ENCODE data around the gene HMX3. TPM values are rescaled to one million over a fixed set of nuclear protein-coding genes. Genes with fewer than 3 reads are reported as not detected.
A peak's percentile ranks its signal among the peaks of the same experiment; 100 is the strongest.

Gene HMX3
- total RNA-seq, 1 experiment from 2014 or later = not detected

DNA sequence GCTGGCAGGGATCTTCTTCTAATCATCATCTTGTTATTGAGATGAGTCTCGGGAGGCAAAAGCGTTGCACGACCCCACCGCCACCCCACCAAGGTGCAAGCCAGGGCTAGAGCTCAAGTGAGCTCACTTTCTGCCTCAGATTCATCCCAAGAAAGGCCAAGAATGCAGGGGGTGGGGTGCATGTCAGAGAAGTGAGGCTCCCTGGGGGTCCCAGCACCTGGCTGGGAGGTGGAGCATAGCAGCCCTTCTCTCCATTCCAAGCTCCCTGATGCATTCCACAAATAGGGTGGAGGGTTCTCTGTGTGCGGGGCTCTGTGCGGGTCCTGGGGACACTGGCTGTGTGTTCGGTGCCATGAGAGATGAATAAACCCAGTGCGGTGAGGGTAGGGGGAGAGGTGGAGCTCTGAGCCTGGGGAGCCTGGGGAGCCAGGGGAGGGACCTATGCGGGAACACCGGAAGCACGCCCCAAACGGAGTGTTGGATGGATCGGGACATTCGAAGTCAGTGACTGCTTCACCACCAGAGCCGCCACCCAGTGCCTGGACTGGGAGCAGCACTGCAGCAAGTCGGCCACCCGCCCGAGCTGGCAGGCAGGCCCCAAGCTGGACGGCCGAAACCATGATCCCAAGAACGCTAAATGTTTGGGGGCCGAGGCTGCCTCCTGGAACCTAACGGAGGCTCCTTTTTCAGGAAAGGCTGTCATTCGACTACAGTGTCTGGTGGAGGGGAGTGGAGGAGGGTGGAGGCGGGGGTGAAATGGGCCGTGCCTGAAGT, 17.9 kb upstream of the HMX3 start:
- no CpG with 5 or more reads among the region's 26 CpGs for WGBS (ENCODE audit: extremely low coverage, insufficient read length, low lambda C conversion rate)
- H3K79me1 ChIP-seq (ENCODE audit: insufficient read depth, low read depth, low read length, poor library complexity, severe bottlenecking) = no peaks in the 10 kb centered on the region
- H4K91ac ChIP-seq (ENCODE audit: insufficient read length, low read depth, low read length) = no peak overlapping the region
- no peak overlapping the region for H3K56ac ChIP-seq (ENCODE audit: insufficient read length, low read depth, low read length)
- no peaks in the 10 kb centered on the region for H4K20me1 ChIP-seq (ENCODE audit: control insufficient read depth, insufficient read depth, insufficient read length)
- no peak overlapping the region for H3K23ac ChIP-seq (ENCODE audit: insufficient read length, low read depth, low read length)
- Mint-ChIP-seq H3K9me3 (no peaks in the 10 kb centered on the region), H3K27me3 (ENCODE audit: low read depth) (peaks cover 49% of the 10 kb centered on the region), H3K36me3 (ENCODE audit: insufficient read depth in 1 of 3, low read depth in 3 of 3) (no peaks in the 10 kb centered on the region), H3K4me1 (peaks cover 20 to 21% of the 10 kb centered on the region in 2 experiments), H3K4me3 (peak overlapping the region; percentile 46; a peak in 3 of 5 replicates), H3K27ac (peak overlapping the region in 1 of 3 experiments; percentile 55; a peak in 1 of 7 replicates)
- H3K23me2 ChIP-seq (ENCODE audit: insufficient read length, low read depth, low read length, poor library complexity, severe bottlenecking) = no peaks in the 10 kb centered on the region
- H2BK20ac ChIP-seq (ENCODE audit: low read depth, low read length, poor library complexity, severe bottlenecking) = no peak overlapping the region
- no peaks in the 10 kb centered on the region; the same call in 1 of the 2 replicates for H3K27me3 ChIP-seq (ENCODE audit: insufficient read depth, low read length)
- H3K79me2 ChIP-seq (ENCODE audit: insufficient read depth, low read length) = no peaks in the 10 kb centered on the region
- H2BK120ac ChIP-seq (ENCODE audit: low read depth, low read length, poor library complexity, severe bottlenecking) = no peak overlapping the region
- H3K9ac ChIP-seq (ENCODE audit: extremely low read depth, insufficient read length, low read length) = no peak overlapping the region
- DNase-seq = peak; percentile 84
- H3K4me2 ChIP-seq (ENCODE audit: insufficient read depth, insufficient read length, low read length) = peak overlapping the region; percentile 17
- H3T11ph ChIP-seq (ENCODE audit: low read length) = no peak overlapping the region
- TF ChIP-seq CTCF (conservative IDR thresholded peaks at IDR 0.05) = peak; percentile 39; the same call in 2 of the 3 replicates
- H3K4ac ChIP-seq (ENCODE audit: low read depth, low read length) = no peak overlapping the region
- no peak overlapping the region for H3K27ac ChIP-seq (ENCODE audit: insufficient read length, low read depth, low read length)
- no peak overlapping the region for H3K18ac ChIP-seq (ENCODE audit: insufficient read length, low read depth, low read length)
- no peaks in the 10 kb centered on the region for H3K9me3 ChIP-seq (ENCODE audit: control insufficient read depth, low read depth, low read length)
- no peak overlapping the region for H2BK12ac ChIP-seq (ENCODE audit: insufficient read length, low read depth, low read length)
- no peak overlapping the region for H4K5ac ChIP-seq (ENCODE audit: insufficient read length, low read depth, low read length)
- no peak overlapping the region for H2BK5ac ChIP-seq (ENCODE audit: insufficient read length, low read length)
- no peak overlapping the region for H2AFZ ChIP-seq (ENCODE audit: low read length)
- H2BK15ac ChIP-seq (ENCODE audit: low read depth, low read length) = no peak overlapping the region
- H2AK5ac ChIP-seq (ENCODE audit: insufficient read length, low read length) = no peak overlapping the region
- no peak overlapping the region for H4K8ac ChIP-seq (replicated peaks; ENCODE audit: insufficient read length, low read depth, low read length)
- H3K14ac ChIP-seq (ENCODE audit: insufficient read depth, low read length) = no peak overlapping the region; the same call in 1 of the 2 replicates
- H3K4me1 ChIP-seq (ENCODE audit: insufficient read depth, low read length) = no peaks in the 10 kb centered on the region; the same call in 1 of the 2 replicates
